ENCODE data around the gene HNF1B. TPM values are rescaled to one million over a fixed set of nuclear protein-coding genes. Genes with fewer than 3 reads are reported as not detected.

HNF1B gene
- total RNA-seq, 2 experiments from 2014 or later: not detected

GRCh38 chr17:37673386-37673785, 71.5 kb downstream of the HNF1B start:
- ChIA-PET CTCF (ENCODE audit: unreplicated experiment) (no interaction called here), POLR2A (no interaction called here)
- no peaks in the 10 kb centered on the region for H3K9me3 ChIP-seq (ENCODE audit: low read length)
- no peak for DNase-seq (ENCODE audit: low spot score)
- H3K4me1 ChIP-seq (ENCODE audit: insufficient read depth, low read length, poor library complexity, severe bottlenecking): no peaks in the 10 kb centered on the region
- H3K27ac ChIP-seq (ENCODE audit: low read depth, low read length, poor library complexity, severe bottlenecking): no peak overlapping the region
- TF ChIP-seq EZH2phosphoT487 (IDR thresholded peaks at IDR 0.05; ENCODE audit: borderline replicate concordance, low read depth, low read length): no peak
- no peak for TF ChIP-seq CTCF (conservative IDR thresholded peaks at IDR 0.05; ENCODE audit: low read length)
- no peak overlapping the region for H3K4me2 ChIP-seq (ENCODE audit: low read length)
- H2AFZ ChIP-seq (ENCODE audit: low read length): no peak overlapping the region
- no peaks in the 10 kb centered on the region for H3K9me2 ChIP-seq (ENCODE audit: insufficient read depth, low read length)
- H4K20me1 ChIP-seq (ENCODE audit: insufficient read depth, low read length): no peaks in the 10 kb centered on the region
- H3K36me3 ChIP-seq (ENCODE audit: insufficient read depth, low read length): no peaks in the 10 kb centered on the region
- no peak overlapping the region for H3K4me3 ChIP-seq (ENCODE audit: low read depth, low read length, poor library complexity, severe bottlenecking)
- H3K79me2 ChIP-seq (ENCODE audit: insufficient read depth, low read depth, low read length): no peaks in the 10 kb centered on the region
- intact Hi-C loops (cut with micrococcal nuclease; ENCODE audit: unreplicated experiment): no loop called here
- no TSS peak for BruUV-seq (replicated peaks)

GRCh38 chr17:37672548-37673078, 72.2 kb downstream of the HNF1B start:
- Histone ChIP-seq H3K36me3 (ENCODE audit: insufficient read depth, low read length) (no peaks in the 10 kb centered on the region), H3K27ac (ENCODE audit: low read depth, low read length, poor library complexity, severe bottlenecking) (no peak overlapping the region)
- POLR2A ChIA-PET: no interaction called here

More at GRCh38 chr17:37672548-37673078, 72.2 kb downstream of the HNF1B start:
- CTCF ChIA-PET (ENCODE audit: unreplicated experiment): no interaction called here
- no TSS peak for BruUV-seq (replicated peaks)
- Histone ChIP-seq H4K20me1 (ENCODE audit: insufficient read depth, low read length) (no peaks in the 10 kb centered on the region), H3K4me1 (ENCODE audit: insufficient read depth, low read length, poor library complexity, severe bottlenecking) (no peaks in the 10 kb centered on the region), H3K4me2 (ENCODE audit: low read length) (no peak overlapping the region), H3K79me2 (ENCODE audit: insufficient read depth, low read depth, low read length) (no peaks in the 10 kb centered on the region), H2AFZ (ENCODE audit: low read length) (no peak overlapping the region), H3K9me3 (ENCODE audit: low read length) (no peaks in the 10 kb centered on the region), H3K4me3 (ENCODE audit: low read depth, low read length, poor library complexity, severe bottlenecking) (no peak overlapping the region), H3K9me2 (ENCODE audit: insufficient read depth, low read length) (no peaks in the 10 kb centered on the region)
- intact Hi-C loops (cut with micrococcal nuclease; ENCODE audit: unreplicated experiment): no loop called here
- DNase-seq (ENCODE audit: low spot score): no peak
- no peak for TF ChIP-seq CTCF (conservative IDR thresholded peaks at IDR 0.05; ENCODE audit: low read length)
- no peak for TF ChIP-seq EZH2phosphoT487 (IDR thresholded peaks at IDR 0.05; ENCODE audit: borderline replicate concordance, low read depth, low read length)
